ENCODE results near the gene KNCN. TPM values are rescaled to one million over a fixed set of nuclear protein-coding genes. Genes with fewer than 3 reads are reported as not detected.

KNCN gene
- total RNA-seq, 2 experiments from 2014 or later: not detected

DNA sequence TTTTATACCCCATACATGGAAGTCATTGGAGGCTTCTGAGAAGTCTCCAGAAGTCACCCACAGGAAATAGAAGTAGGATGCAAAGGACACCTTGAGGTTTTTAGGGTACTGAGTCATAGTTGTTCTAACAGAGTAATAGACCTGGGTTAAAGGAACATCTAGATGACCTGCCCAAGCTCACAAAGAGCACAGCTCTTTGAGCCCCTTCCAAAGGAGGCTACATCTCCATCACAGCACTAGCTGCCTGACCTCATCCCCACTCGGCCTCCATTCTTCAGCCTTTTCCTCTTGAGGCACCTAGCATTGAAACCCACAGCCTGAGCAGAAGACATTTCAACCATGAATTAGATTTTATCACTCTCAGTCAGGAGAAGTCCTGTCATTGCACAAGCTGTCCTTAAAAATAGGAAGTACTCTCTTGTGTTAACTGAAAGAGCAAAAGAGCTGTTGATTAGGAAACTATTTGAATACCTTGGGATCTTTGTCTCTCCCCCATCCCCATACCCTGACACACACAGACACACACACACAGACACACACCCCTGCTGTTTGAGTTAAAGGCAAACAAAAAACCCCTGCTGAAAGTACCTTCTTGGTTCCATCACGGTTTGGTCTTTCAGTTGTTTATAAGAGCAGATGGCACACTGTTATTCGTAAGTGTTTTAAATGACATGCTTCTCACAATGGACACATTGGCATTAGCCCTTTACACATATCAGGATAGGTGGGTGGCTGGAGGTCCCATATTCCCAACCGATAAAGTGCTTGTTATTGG lies 30.4 kb upstream of the KNCN start:
- peaks cover 54% of the 10 kb centered on the region for H3K4me1 Mint-ChIP-seq

DNA sequence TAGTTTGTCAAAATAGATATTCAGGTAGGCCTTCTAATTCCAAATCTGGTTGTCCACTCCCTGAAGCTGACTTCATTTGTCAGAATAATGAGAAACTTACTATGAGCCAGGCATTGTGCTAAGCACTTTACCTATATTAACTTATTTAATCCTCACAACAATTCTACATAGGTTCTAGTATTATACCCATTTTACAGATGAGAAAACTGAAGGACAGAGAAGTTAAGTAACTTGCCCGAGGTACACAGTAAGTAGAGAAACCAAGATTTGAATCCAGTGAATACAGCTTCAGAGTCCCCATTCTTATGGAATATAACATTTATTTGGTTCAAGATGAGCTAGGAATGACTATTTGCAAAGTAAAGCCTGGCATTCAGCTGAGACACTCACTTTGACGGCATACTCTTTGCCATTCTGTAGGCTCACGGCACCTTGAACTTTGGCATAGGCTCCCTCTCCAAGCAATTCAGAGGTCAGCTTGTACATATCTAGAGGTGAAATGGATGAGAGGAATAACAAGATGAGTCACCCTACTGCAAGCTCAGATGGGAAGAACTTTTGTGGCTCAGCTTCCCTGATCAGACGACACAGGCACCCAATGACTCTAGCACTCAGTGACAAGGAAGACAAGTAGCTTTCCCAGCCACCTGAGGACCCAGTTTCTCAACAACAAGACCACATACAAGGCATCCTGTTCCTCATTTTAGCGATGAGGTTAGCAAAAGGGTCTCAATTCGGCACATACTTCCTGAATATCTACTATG lies 28.9 kb upstream of the KNCN start:
- ChIA-PET CTCF (interaction anchor here (0.6 to 3.5 kb wide), 5 partner anchors 10 to 124 kb away, joined by 3 to 16 read pairs (median 4); no protein-coding TSS in a partner anchor), POLR2A (no interaction called here)
- H3K9me3 Mint-ChIP-seq: no peaks in the 10 kb centered on the region
- H3K27ac Mint-ChIP-seq: peak overlapping the region; percentile 72
- DNase-seq: no peak
- no peak overlapping the region for H3K4me3 Mint-ChIP-seq
- no peaks in the 10 kb centered on the region for H3K27me3 Mint-ChIP-seq
- peaks cover 63% of the 10 kb centered on the region for H3K36me3 Mint-ChIP-seq (ENCODE audit: low read depth)
- peaks cover 54% of the 10 kb centered on the region for H3K4me1 Mint-ChIP-seq

More for the DNA sequence above, 30.4 kb upstream of the KNCN start:
- peak overlapping the region; percentile 63 for H3K4me3 Mint-ChIP-seq
- no peaks in the 10 kb centered on the region for H3K9me3 Mint-ChIP-seq
- ChIA-PET CTCF (interaction anchor here (0.6 to 3.5 kb wide), 6 partner anchors 9 to 141 kb away, joined by 3 to 16 read pairs (median 4); partner anchors contain the start of genes ATPAF1 and MKNK1), POLR2A (interaction anchor here (0.6 to 1.3 kb wide), 3 partner anchors 21 to 26 kb away, joined by 3 to 5 read pairs (median 4); partner anchors contain the start of gene MKNK1)
- no peaks in the 10 kb centered on the region for H3K27me3 Mint-ChIP-seq
- peaks cover 65% of the 10 kb centered on the region for H3K36me3 Mint-ChIP-seq (ENCODE audit: low read depth)
- peak overlapping the region; percentile 96 for H3K27ac Mint-ChIP-seq
- DNase-seq: peak; percentile 47

DNA sequence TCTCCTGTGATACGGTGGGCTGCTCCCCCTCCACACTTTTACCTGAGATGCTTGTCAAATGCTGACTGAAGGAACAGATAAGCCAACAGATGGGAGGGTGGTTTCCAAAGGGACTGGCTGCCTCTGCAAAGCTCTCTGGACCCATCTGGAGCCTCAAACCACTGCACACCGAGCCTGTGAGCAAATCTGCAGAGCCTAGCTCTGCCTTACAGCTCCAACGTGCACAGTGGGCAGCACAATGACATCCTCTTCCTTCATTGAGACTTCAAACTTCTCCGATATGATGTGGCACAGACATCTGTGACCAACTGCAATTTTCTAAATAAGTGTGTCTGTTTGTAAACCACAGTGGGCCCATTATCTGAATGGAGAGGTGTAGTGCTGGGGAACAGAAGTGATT lies 26.2 kb upstream of the KNCN start:
- no peaks in the 10 kb centered on the region for H3K9me3 Mint-ChIP-seq
- H3K4me1 Mint-ChIP-seq: peaks cover 45% of the 10 kb centered on the region
- H3K4me3 Mint-ChIP-seq: no peak overlapping the region
- DNase-seq: no peak
- POLR2A ChIA-PET: no interaction called here
- peaks cover 60% of the 10 kb centered on the region for H3K36me3 Mint-ChIP-seq (ENCODE audit: low read depth)
- H3K27ac Mint-ChIP-seq: no peak overlapping the region
- H3K27me3 Mint-ChIP-seq: no peaks in the 10 kb centered on the region
- CTCF ChIA-PET: interaction anchor here (0.8 to 1.5 kb wide), 2 partner anchors 19 to 26 kb away, joined by 3 to 6 read pairs; partner anchors contain the start of gene MKNK1

DNA sequence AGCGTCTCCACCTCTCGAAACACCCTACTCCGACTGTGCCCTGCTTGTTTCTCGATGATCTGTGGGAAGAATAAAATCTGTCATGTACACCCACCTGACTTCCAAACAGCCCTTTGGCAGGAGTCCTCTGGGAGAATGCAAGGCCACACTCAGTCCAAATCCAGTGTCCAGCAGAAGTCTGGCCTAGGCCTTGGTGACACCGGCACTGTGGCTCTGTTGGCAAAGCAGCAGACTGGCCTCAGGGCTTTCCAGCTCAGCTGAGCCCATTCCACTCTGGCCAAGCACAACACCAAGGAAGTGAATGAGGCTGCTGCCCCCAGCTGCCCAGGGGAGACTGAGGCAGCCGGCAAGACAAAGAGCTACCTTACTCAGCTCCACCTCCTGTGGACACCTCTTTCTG lies 25.1 kb upstream of the KNCN start:
- no peak overlapping the region for H3K4me3 Mint-ChIP-seq
- POLR2A ChIA-PET: no interaction called here
- no peak overlapping the region for H3K27ac Mint-ChIP-seq
- peaks cover 49% of the 10 kb centered on the region for H3K36me3 Mint-ChIP-seq (ENCODE audit: low read depth)
- H3K4me1 Mint-ChIP-seq: peaks cover 35% of the 10 kb centered on the region
- no peaks in the 10 kb centered on the region for H3K27me3 Mint-ChIP-seq
- DNase-seq: no peak
- H3K9me3 Mint-ChIP-seq: no peaks in the 10 kb centered on the region
- CTCF ChIA-PET: interaction anchor here (0.5 to 0.8 kb wide), 2 partner anchors 19 to 879 kb away, joined by 3 read pairs; no protein-coding TSS in a partner anchor

DNA sequence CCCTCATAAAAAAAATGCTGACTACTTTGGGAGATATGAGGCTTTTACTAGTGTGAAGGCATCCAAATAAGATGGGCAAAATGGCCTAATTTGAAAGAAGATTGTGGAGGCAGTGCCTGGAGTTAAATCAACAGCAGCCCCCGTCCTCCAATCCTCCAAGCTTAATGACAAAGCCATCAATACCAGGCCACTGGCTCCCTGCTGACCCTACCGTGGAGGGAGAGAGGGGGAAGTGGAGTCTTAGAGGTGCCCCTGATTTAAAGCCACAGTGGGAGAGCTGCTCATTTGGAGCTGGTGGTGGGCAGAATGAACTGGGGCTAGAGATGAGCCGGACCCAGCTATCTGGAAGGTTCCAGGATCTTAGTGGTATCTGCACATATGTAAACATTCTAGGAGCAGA lies 24.3 kb upstream of the KNCN start:
- no peaks in the 10 kb centered on the region for H3K9me3 Mint-ChIP-seq
- H3K27me3 Mint-ChIP-seq: no peaks in the 10 kb centered on the region
- H3K27ac Mint-ChIP-seq: no peak overlapping the region
- H3K36me3 Mint-ChIP-seq (ENCODE audit: low read depth): peaks cover 43% of the 10 kb centered on the region
- CTCF ChIA-PET: interaction anchor here (0.6 to 1.0 kb wide), 3 partner anchors 26 to 47 kb away, joined by 3 read pairs; a partner anchor contains a TSS
- H3K4me3 Mint-ChIP-seq: no peak overlapping the region
- DNase-seq: no peak
- POLR2A ChIA-PET: no interaction called here
- peaks cover 29% of the 10 kb centered on the region for H3K4me1 Mint-ChIP-seq

DNA sequence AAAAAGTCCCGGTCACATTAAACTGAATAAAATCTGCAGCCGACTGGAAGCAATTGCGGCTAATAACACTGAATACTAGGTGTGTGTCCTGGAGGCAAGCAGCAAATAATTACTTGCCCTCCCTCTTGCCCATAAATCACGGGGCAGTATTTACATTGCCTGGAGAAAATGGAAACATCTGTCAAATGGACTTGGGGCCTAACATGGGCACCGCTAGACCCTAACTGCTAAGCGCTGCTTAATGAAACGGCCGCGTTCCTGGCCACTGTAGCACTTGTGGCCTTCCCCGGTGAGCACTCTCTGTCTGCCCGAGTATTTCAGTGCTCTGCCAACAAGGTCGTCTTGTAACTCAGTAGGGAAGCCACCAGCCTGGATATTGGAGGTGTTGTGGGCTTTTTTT lies 23.9 kb upstream of the KNCN start:
- Mint-ChIP-seq H3K36me3 (ENCODE audit: low read depth) (peaks cover 39% of the 10 kb centered on the region), H3K27me3 (no peaks in the 10 kb centered on the region), H3K9me3 (no peaks in the 10 kb centered on the region), H3K4me1 (peaks cover 24% of the 10 kb centered on the region), H3K4me3 (no peak overlapping the region), H3K27ac (no peak overlapping the region)
- ChIA-PET POLR2A (no interaction called here), CTCF (interaction anchor here (0.6 to 1.0 kb wide), 3 partner anchors 26 to 46 kb away, joined by 3 read pairs; a partner anchor contains a TSS)
- DNase-seq: no peak

DNA sequence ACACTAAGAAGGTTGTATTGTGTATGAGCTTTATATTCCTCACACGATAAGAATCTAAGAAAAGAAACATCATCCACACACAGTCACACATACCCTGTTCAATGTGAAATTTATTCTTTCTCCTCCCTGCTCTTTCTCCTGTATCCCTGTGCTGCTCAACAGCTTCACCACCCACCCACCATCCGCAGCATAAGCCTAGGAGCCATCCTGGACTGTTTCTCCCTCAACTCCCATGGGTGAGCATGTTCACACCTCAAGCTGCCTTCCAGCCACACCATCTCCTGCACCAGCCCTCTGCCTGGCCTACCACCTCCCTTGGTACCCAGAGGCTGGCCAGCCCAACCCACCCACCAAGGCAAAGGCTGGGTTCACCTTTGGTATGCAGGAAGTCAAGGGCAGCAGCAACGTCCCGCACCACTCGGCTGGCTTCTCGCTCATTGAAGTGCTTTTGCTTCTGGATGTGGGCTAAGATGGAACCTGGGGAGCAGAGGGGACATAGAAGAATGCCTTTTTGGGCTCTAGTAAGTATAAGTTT lies 20.3 kb upstream of the KNCN start:
- Mint-ChIP-seq H3K9me3 (no peaks in the 10 kb centered on the region), H3K36me3 (ENCODE audit: low read depth) (peaks cover 23% of the 10 kb centered on the region), H3K4me1 (peaks cover 8% of the 10 kb centered on the region), H3K27me3 (no peaks in the 10 kb centered on the region), H3K27ac (no peak overlapping the region), H3K4me3 (no peak overlapping the region)
- DNase-seq: no peak
- POLR2A ChIA-PET: interaction anchor here (0.6 kb wide), 1 partner anchor 16 kb away, joined by 3 read pairs; no protein-coding TSS in a partner anchor
- CTCF ChIA-PET: interaction anchor here (1.3 kb wide), 1 partner anchor 50 kb away, joined by 4 read pairs; no protein-coding TSS in a partner anchor

DNA sequence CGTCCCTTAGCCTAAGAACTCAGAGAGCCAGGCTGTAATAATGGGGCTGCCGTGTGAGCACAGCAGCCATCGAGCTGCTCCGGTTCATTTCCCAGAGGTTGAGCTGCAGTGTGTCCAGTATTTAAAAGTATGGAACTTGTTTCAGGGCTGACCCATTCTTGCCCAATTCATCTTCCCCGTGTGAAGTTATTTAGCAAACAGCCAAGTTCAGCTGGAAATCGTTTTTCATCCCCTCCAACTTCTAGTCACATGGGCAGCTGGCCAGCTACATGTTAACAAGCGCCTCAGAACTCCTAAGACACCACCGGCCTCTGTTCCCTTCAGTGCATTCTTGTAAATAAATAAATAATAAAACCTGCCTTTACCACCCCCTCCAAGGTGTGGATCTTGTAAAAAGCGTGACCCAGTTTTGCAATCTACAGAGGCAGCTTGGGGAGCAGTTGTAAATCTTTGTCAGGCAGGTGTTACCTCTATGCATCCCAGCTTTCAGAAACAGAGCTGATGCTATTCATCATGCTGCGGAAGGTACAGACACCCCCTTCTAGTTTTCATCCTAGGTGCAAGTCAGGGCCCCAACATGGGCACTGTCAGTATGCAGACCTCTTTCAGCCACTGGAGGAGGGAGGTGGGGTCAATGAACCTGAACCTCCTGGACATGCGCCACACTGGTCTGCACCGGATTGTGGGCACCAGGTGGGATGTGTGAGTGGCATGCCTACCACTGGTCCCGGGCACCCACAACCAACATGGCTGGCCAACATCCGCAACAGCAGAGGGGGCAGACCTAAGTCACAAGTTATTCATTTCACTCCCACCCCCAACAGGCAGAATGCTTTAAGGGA lies 18.7 kb upstream of the KNCN start:
- H3K27me3 Mint-ChIP-seq: no peaks in the 10 kb centered on the region
- CTCF ChIA-PET: interaction anchor here (0.6 to 1.4 kb wide), 5 partner anchors 10 to 90 kb away, joined by 3 to 4 read pairs (median 3); partner anchors contain the start of gene MKNK1
- no peak overlapping the region for H3K27ac Mint-ChIP-seq
- peaks cover 27% of the 10 kb centered on the region for H3K36me3 Mint-ChIP-seq (ENCODE audit: low read depth)
- POLR2A ChIA-PET: no interaction called here
- no peak for DNase-seq
- H3K9me3 Mint-ChIP-seq: no peaks in the 10 kb centered on the region
- peaks cover 8% of the 10 kb centered on the region for H3K4me1 Mint-ChIP-seq
- no peak overlapping the region for H3K4me3 Mint-ChIP-seq

DNA sequence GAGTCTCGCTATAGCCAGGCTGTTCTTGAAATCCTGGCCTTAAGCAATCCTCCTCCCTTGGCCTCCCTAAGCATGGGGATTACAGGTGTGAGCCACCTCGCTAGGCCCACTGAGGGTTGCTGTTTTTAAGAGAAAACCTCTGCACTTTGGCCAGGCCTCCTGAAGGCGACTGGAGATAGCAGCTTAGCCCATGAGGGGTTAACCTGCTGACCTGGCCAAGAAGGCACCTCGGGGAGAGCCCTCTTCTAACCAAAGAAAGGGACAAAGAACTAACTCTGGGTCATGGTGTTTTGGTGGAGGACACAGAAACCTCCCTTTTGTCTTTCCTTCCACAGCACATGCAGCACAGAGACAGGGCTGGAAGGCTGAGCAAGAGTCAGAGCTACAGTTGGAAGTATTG lies 17.7 kb upstream of the KNCN start:
- H3K36me3 Mint-ChIP-seq (ENCODE audit: low read depth): peaks cover 27% of the 10 kb centered on the region
- DNase-seq: no peak

DNA sequence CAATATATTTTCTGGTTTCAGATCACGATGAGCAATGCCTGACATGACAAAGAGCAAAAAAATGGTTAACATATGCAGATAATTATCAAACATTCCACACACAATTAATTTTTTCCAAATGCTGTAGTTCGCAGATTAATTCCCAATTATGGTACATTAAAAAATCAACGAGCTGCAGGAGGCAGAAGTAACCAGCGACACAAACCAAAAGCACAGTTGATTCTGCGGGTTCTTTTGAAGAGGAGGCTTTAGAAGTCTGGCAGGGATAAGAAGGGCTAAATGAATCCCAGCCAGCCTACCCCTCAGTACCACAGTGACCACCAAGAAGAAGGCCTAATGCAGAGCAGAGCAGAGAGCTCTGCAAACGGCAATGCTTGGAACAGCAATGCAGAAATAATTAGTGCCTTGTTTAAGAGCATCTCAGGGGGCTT lies 17.0 kb upstream of the KNCN start:
- ChIA-PET POLR2A (no interaction called here), CTCF (no interaction called here)
- Mint-ChIP-seq H3K9me3 (no peaks in the 10 kb centered on the region), H3K4me3 (no peak overlapping the region), H3K4me1 (peaks cover 8% of the 10 kb centered on the region), H3K27ac (no peak overlapping the region), H3K36me3 (ENCODE audit: low read depth) (peaks cover 27% of the 10 kb centered on the region), H3K27me3 (no peaks in the 10 kb centered on the region)
- DNase-seq: no peak

More for the DNA sequence above, 17.7 kb upstream of the KNCN start:
- ChIA-PET POLR2A (no interaction called here), CTCF (interaction anchor here (0.6 to 1.4 kb wide), 3 partner anchors 11 to 91 kb away, joined by 3 read pairs; partner anchors contain the start of gene MKNK1)
- Mint-ChIP-seq H3K4me1 (peaks cover 8% of the 10 kb centered on the region), H3K4me3 (no peak overlapping the region), H3K27ac (peak overlapping the region; percentile 60), H3K27me3 (no peaks in the 10 kb centered on the region), H3K9me3 (no peaks in the 10 kb centered on the region)

DNA sequence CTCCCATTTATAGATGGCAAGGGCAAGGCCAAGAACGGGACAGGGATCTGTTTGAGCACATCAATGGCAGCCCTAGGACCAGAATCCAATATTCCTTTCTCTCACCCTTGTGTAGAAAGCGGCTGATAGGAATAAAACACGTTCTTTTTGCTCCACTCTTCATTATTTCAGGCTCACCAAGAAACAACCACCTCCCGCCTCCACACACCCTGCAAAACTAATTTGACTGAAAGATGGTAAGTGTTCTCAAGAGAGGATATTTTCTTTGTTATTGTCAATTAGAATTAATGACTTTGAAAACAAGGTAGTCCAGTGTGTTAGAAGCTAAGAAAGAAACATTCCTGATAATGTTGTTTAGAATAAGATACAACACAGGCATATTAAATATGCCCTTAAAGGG lies 11.9 kb upstream of the KNCN start:
- no peaks in the 10 kb centered on the region for H3K27me3 Mint-ChIP-seq
- no peaks in the 10 kb centered on the region for H3K4me1 Mint-ChIP-seq
- POLR2A ChIA-PET: no interaction called here
- H3K36me3 Mint-ChIP-seq (ENCODE audit: low read depth): peaks cover 21% of the 10 kb centered on the region
- H3K4me3 Mint-ChIP-seq: no peak overlapping the region
- CTCF ChIA-PET: no interaction called here
- H3K9me3 Mint-ChIP-seq: no peaks in the 10 kb centered on the region
- no peak for DNase-seq
- H3K27ac Mint-ChIP-seq: no peak overlapping the region

DNA sequence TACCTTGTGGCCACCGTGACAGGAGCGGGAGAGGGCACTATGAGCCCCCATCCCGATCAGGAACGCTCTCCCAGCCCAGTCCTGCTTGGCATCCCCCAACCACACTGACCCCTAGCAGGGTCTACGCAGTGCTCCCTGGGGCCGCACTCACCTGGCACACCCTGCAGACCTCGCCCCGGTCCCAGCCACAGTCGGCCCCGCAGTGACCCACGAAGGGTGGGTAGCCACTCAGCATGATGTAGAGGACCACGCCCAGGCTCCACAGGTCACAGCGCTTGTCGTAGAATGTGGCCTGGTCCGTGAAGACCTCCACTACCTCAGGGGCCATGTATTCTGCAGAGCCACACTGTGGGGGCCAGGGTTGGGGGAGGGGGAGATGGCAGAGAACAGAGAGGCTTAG lies 11.1 kb upstream of the KNCN start:
- no peak overlapping the region for H3K27ac Mint-ChIP-seq
- no peak overlapping the region for H3K4me3 Mint-ChIP-seq
- no peaks in the 10 kb centered on the region for H3K4me1 Mint-ChIP-seq
- H3K36me3 Mint-ChIP-seq (ENCODE audit: low read depth): peaks cover 22% of the 10 kb centered on the region
- no peak for DNase-seq
- no peaks in the 10 kb centered on the region for H3K9me3 Mint-ChIP-seq
- CTCF ChIA-PET: no interaction called here
- POLR2A ChIA-PET: no interaction called here
- H3K27me3 Mint-ChIP-seq: no peaks in the 10 kb centered on the region

All from activated CD4-positive, alpha-beta T cell treated with anti-CD3 and anti-CD28 coated beads, Interleukin-2, amount 10 ng/mL, durations not matched to agents 7 days and 5 days (primary cell).